Epithelial cell of proximal tubule (primary cell): Measurements from ENCODE around the gene HOXC5. TPM values are rescaled to one million over a fixed set of nuclear protein-coding genes. Genes with fewer than 3 reads are reported as not detected.

Source experiments
- DNase-seq: peaks from one replicate; pipeline ENCODE4 v3.0.0-alpha.2; 2011; ENCODE audit warnings: low read depth
- H3K4me3 ChIP-seq: 2 replicates; pipeline ENCODE4 v1.5.1; 2011; ENCODE audit warnings: low read depth, mild to moderate bottlenecking, low read length
- total RNA-seq: library from RNA; depleted of rRNA; stranded (reverse); fragments of >200 nt; gene quantifications from 2 replicates; pipeline ENCODE4 v1.2.3, GENCODE V29; 2015
- TF ChIP-seq, protein P1 (sequence below): conservative IDR thresholded peaks from 2 replicates; pipeline ENCODE4 v1.5.1; 2012; ENCODE audit warnings: low read depth, mild to moderate bottlenecking, low read length

HOXC5 gene
- total RNA-seq, 1 donor from 2014 or later, result 1.2 TPM

DNA sequence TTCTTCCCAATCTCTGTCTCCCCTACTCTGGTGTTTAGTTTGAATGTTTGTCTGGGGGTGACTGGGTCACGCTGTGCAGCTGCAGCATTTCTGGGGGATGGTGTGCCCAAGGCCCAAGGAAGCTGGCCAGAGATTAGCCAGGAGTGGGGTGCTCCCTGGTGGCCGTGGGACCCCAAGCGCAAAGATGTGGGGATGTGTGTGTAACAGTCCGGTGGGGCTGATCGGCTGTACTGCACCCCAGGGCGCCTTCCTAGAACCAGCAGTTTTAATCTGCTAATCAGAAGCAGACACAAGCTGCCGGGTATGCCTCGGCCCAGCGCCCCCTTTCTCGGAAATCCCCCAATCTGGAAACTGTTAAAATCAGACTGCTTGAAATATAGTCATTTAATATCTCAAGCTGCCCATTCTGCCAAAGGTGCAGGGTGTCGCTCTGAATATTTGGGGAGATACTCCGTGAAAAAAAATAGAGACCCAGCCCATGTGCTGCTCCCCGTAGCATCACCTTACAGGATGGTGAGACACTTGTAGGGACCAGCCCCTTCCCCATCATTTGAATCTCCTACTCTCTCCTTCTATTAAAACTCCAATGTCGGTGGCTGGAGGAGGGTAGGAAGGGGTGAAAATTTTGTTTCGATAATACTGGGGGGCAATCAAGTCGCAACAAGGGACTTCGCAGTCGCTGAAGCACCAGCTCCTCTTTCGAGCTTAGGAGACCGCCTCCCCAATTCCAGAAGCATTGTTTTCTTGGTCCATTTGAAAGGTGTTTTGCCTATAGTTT lies 28.6 kb upstream of the HOXC5 start:
- DNase-seq, result no peak
- H3K4me3 ChIP-seq, result peak overlapping the region; percentile 53
- TF ChIP-seq, protein P1, sequence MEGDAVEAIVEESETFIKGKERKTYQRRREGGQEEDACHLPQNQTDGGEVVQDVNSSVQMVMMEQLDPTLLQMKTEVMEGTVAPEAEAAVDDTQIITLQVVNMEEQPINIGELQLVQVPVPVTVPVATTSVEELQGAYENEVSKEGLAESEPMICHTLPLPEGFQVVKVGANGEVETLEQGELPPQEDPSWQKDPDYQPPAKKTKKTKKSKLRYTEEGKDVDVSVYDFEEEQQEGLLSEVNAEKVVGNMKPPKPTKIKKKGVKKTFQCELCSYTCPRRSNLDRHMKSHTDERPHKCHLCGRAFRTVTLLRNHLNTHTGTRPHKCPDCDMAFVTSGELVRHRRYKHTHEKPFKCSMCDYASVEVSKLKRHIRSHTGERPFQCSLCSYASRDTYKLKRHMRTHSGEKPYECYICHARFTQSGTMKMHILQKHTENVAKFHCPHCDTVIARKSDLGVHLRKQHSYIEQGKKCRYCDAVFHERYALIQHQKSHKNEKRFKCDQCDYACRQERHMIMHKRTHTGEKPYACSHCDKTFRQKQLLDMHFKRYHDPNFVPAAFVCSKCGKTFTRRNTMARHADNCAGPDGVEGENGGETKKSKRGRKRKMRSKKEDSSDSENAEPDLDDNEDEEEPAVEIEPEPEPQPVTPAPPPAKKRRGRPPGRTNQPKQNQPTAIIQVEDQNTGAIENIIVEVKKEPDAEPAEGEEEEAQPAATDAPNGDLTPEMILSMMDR, result no peak

DNA sequence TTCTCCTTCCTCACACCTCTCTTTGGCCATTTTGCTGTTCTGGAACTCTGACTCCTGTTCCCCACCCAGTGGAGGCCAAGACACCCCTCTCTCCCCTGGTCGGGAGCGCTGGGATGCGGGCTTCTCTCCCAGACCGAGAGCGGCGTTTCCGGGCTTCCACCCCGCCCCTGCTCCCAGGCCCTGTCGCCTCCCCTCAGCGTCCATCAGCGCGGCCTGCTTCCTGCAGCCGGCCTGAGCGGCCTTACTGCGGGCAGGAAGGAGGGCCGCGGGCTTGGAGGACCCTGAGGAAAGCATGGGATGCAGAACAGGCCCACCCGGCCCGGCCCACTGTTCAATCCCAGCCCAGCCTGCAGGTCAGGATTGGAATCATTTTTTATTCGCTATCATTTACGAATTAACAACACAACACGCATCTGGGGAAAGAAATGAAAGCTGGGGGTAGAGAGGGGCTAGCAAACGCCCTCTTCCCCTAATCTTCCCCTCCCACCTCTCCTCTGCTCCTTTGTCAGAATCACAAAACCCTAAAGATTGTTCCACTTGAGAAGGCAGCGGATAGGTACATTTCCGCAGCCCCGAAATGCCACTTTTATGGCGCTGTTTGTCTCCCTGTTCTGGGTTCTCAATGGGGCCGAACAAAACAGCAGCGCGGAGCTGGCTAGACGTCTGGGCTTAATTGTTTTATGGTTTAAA lies 27.9 kb upstream of the HOXC5 start:
- peak overlapping the region; percentile 53 for H3K4me3 ChIP-seq
- no peak for DNase-seq
- TF ChIP-seq, protein P1, result no peak

DNA sequence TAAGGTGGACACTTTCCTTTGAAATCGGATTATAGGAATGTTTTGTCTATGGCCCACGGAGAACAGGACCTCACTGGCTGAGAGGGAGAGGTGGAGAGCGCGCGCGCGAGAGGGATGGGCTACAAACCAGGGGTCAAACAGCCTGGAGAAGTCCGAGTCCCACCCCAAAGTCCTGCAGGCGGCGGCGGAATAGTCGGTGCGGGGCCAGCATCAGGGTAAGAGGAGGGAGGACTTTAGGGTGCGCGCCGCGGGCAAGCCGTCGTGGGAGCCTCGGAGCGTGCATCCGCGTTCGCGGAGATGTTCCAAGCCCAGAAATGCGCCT lies 27.4 kb upstream of the HOXC5 start:
- no peak for DNase-seq
- TF ChIP-seq, protein P1, result no peak
- H3K4me3 ChIP-seq, result peak overlapping the region; percentile 53

DNA sequence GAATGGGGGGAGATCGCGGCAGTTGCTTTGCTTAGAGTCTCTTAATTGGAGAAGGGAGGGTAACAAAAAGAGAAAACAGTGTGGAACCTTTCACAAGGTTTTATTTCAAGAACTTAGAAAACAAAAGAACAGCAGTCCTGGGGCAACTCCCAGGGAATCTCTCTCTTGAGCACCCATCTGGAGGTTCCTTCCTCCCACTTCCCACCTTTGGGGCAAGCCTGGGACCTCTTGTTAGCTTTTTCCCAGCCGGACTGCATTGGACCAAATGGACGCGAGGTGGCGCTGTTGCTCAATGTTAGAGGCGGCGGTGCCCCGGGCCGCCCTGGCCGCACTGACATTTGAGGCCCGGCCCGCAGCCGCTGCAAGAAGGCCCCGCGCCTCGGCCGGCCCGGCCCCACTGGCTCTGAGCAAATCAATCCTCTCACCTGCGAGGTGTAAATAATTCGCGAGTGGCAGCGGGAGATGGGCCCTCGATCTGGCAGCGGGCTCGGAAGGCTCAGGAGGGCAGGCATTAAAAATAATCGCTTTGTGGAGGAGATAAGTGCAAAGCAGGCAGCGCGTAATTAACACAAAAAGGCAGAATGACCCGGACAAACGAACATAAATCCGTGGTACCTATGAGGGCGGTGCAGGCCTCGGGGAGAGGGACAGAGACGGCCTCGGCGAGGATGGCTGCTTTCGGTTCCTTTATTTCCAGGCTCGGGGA lies 26.8 kb upstream of the HOXC5 start:
- TF ChIP-seq, protein P1, result peak; percentile 81
- DNase-seq, result no peak
- H3K4me3 ChIP-seq, result peak overlapping the region; percentile 53

DNA sequence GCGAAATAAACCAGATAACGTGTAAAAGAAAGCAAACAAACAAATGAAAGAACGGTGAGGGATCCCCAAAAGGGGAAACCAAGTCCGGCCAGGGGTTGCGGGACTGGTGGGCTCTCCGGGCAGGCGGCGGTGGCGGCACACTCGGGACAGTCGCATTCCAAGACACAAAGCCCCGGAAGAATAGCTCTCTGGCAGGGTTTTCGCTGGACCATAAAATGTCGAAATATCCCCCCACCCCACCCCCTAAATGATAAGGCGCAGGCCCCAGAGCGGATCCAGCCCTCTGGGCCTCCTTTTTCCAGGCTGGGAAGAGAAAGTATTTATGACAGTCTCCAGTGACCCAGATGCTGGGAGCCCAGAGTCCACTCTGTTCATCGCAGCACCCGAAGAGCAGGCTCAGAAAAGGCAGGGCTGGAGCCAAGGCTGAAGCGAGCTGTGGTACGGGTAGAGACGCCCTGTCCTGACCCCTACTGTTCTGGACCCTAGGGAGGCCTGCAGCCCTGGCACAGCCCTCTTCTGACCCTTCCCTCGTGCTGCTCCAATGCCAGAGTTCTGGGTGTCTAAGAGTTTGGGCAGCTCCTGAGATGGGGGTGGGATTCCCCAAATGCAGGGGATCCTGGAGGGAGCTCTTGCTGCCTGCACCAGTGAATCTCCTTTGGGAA lies 26.2 kb upstream of the HOXC5 start:
- H3K4me3 ChIP-seq, result peak overlapping the region; percentile 53
- TF ChIP-seq, protein P1, result no peak
- DNase-seq, result no peak

DNA sequence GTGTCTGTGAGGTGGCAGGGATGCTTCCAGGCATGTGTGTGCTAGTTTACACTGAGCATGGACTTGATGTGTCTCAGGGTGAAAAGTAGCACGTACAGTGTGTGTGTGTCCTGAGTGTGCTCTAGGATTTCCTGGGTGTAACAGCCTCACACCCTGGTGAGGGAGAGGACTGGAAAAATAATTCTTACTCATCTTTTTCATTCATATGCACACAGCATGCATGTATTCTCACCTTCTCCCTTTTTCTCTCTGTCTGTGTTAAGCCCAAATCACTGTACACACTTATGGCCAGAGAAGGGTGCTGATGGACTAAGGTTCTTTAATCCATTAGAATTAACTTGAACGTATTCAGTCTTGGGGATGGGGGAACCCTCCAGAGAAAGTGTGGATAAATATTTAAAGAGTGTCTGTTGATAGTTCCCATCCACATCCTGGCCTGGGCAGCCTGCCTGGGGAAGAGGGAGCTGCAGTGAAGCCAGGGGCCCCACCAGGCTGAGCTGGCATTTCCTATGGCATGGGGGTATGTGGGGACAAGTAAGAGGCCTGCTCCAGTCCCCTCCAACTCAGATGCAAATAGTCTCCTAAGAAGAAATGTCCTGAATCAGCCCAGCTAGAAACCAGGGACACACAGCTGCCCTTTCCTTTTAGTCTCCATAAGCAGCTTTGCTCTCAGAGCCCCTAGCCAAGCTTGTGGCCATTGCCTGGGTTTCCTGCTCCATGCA lies 25.2 kb upstream of the HOXC5 start:
- no peak overlapping the region for H3K4me3 ChIP-seq
- DNase-seq, result no peak
- TF ChIP-seq, protein P1, result no peak
